ENCODE results near the gene MARCHF6. TPM values are rescaled to one million over a fixed set of nuclear protein-coding genes. Genes with fewer than 3 reads are reported as not detected.
"Not testable (repeated sequence)": the region's sequence is repeated elsewhere in the genome, so short reads cannot be mapped to it uniquely, and the experiment has no call there.

MARCHF6 gene
- total and polyA plus RNA-seq, 9 of the 15 experiments (the other 6 are each of a cell fraction or from before 2014, with no cell fraction given), result 74.1 to 456 (median 116) TPM

DNA sequence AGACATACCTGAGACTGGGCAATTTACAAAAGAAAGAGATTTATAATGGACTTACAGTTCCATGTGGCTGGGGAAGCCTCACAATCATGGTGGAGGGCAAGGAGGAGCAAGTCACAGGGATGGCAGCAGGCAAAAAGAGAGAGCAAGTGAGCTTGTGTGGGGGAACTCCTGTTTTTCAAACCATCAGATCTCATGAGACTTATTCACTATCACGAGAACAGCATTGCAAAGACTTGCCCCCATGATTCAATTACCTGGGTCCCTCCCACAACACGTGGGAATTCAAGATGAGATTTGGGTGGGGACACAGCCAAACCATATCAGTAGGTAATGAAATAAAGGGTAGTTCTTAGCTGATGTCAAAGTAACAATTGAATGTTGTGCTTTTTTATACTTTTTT lies 17.9 kb downstream of the MARCHF6 start:
- 34% methylated on average over 2 of the region's 2 CpGs for WGBS (ENCODE audit: insufficient coverage, low coverage, missing lambda C conversion rate)
- CTCF ChIA-PET (ENCODE audit: low intra/inter-chr PET ratio), result not testable (repeated sequence)

More for the DNA sequence above, 17.9 kb downstream of the MARCHF6 start:
- H3K27me3 ChIP-seq (ENCODE audit: control insufficient read depth in 2 of 2, insufficient read depth in 2 of 2, low read length in 2 of 2); H3K27ac ChIP-seq (ENCODE audit: extremely low read depth, low read depth, low read length); DNase-seq (ENCODE audit: extremely low read depth in 1 of 4, low spot score in 3 of 4); H3K9ac ChIP-seq (ENCODE audit: insufficient read depth in 1 of 2, low read depth in 2 of 2, low read length in 2 of 2); H3K4me2 ChIP-seq (ENCODE audit: insufficient read depth, low read length); FAIRE-seq; H3K9me1 ChIP-seq (ENCODE audit: control insufficient read depth, insufficient read depth, low read length); BruUV-seq (replicated peaks); H2AFZ ChIP-seq (ENCODE audit: low read depth, low read length); intact Hi-C loops (cut with micrococcal nuclease); H3K4me3 ChIP-seq: not testable (repeated sequence)
- in situ Hi-C loops (cut with MboI), result loop anchor here (5.0 kb wide), 1 partner anchor 89 kb away; no protein-coding TSS in a partner anchor
- peak; percentile 6; the same call in 2 of the 3 replicates for ATAC-seq
- peak; percentile 39; the same call in 1 of the 2 replicates for TF ChIP-seq CC2D1A (IDR thresholded peaks at IDR 0.05)
- peak; percentile 54; the same call in 1 of the 2 replicates for TF ChIP-seq CHD2 (IDR thresholded peaks at IDR 0.05; ENCODE audit: low read depth, low read length)
- TF ChIP-seq, protein P1, sequence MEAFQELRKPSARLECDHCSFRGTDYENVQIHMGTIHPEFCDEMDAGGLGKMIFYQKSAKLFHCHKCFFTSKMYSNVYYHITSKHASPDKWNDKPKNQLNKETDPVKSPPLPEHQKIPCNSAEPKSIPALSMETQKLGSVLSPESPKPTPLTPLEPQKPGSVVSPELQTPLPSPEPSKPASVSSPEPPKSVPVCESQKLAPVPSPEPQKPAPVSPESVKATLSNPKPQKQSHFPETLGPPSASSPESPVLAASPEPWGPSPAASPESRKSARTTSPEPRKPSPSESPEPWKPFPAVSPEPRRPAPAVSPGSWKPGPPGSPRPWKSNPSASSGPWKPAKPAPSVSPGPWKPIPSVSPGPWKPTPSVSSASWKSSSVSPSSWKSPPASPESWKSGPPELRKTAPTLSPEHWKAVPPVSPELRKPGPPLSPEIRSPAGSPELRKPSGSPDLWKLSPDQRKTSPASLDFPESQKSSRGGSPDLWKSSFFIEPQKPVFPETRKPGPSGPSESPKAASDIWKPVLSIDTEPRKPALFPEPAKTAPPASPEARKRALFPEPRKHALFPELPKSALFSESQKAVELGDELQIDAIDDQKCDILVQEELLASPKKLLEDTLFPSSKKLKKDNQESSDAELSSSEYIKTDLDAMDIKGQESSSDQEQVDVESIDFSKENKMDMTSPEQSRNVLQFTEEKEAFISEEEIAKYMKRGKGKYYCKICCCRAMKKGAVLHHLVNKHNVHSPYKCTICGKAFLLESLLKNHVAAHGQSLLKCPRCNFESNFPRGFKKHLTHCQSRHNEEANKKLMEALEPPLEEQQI (IDR thresholded peaks at IDR 0.05), result peak; percentile 80; the same call in 1 of the 2 replicates
- POLR2A ChIA-PET, result interaction anchor here (0.5 to 1.3 kb wide), 3 partner anchors 12 to 135 kb away, joined by 3 read pairs; no protein-coding TSS in a partner anchor
- H3K4me1 ChIP-seq (replicated peaks in 1 of 2; ENCODE audit: control insufficient read depth in 2 of 2, insufficient read depth in 2 of 2, low read length in 2 of 2), result peaks cover 7 to 11% of the 10 kb centered on the region in 2 experiments; a peak in 3 of 5 replicates
- H3K9me3 ChIP-seq (replicated peaks; ENCODE audit: control insufficient read depth, insufficient read depth, low read depth, low read length), result 0 out of 2 replicates have a peak, but pooled peaks cover 11% of the 10 kb centered on the region
- H3K36me3 ChIP-seq (ENCODE audit: control insufficient read depth, insufficient read depth, low read length), result peaks cover 38% of the 10 kb centered on the region
- H4K20me1 ChIP-seq (replicated peaks; ENCODE audit: control insufficient read depth, insufficient read depth, low read length), result peaks cover 16% of the 10 kb centered on the region
- peaks cover 94% of the 10 kb centered on the region for H3K79me2 ChIP-seq (ENCODE audit: control insufficient read depth, insufficient read depth, low read length)
